ENCODE measurements around the gene NOL9.

- TF ChIP-seq CTCF (IDR thresholded peaks at IDR 0.05) (no peak), EZH2phosphoT487 (IDR thresholded peaks at IDR 0.05) (no peak)
These were observed 27.4 kb upstream of the NOL9 start for GRCh38 chr1:6581561-6582305.

All from neural progenitor cell (in vitro differentiated cells).